Esophagus squamous epithelium (tissue), 5 donors: ENCODE results near the gene FERMT3. TPM values are rescaled to one million over a fixed set of nuclear protein-coding genes. Genes with fewer than 3 reads are reported as not detected.

Source experiments
- DNase-seq: peaks from one replicate; lab custom pipeline; 2025; lab: John Stamatoyannopoulos, UW
- H3K27ac ChIP-seq, 4 donors: fragments of 200-600 bp; sonication (generic); one replicate each; pipeline ENCODE4 v1.5.1; 2016 to 2019; ENCODE audit warnings: mild to moderate bottlenecking in 1 of 4
- H3K27me3 ChIP-seq, 4 donors: fragments of 200-600 bp; sonication (generic); 1 replicate in 3 of 4; 2 replicates in 1 of 4; pipeline versions ENCODE4 v1.5.1 to v1.6.0; 2017 to 2021; ENCODE audit warnings: antibody characterized with exemption in 1 of 4
- H3K36me3 ChIP-seq, 3 donors: fragments of 200-600 bp; sonication (generic); one replicate each; pipeline ENCODE4 v1.5.1; 2016 to 2019
- H3K4me1 ChIP-seq, 3 donors: fragments of 200-600 bp; sonication (generic); one replicate each; pipeline ENCODE4 v1.5.1; 2017 to 2019
- H3K4me3 ChIP-seq, 4 donors: fragments of 200-600 bp; sonication (generic); 1 replicate in 3 of 4; 2 replicates in 1 of 4; pipeline ENCODE4 v1.5.1; 2016 to 2019; ENCODE audit warnings: mild to moderate bottlenecking in 2 of 4, moderate library complexity in 1 of 4
- H3K9me3 ChIP-seq, 3 donors: fragments of 200-600 bp; sonication (generic); one replicate each; pipeline ENCODE4 v1.5.1; 2016 to 2019
- CTCF ChIP-seq, 6 experiments: fragments of 450-650 bp in 4 of 6; fragments of 200-600 bp in 2 of 6; sonication (generic) in 2 of 6; IDR thresholded peaks; one replicate each; pipeline ENCODE4 v1.5.1; 2016 to 2019; ENCODE audit warnings: antibody characterized with exemption in 6 of 6, mild to moderate bottlenecking in 4 of 6, moderate library complexity in 4 of 6
- POLR2A ChIP-seq, 4 donors: fragments of 450-650 bp; IDR thresholded peaks; one replicate each; pipeline ENCODE4 v1.6.1; 2017; ENCODE audit warnings: antibody characterized with exemption in 4 of 4, mild to moderate bottlenecking in 4 of 4, moderate library complexity in 3 of 4
- WGBS, 2 donors: methylation state at CpG; one replicate each; pipeline ENCODE4 v1.1.5; 2018; 5-methylcytosine and 5-hydroxymethylcytosine counted together
- intact Hi-C: fragments of 100-400 bp; cut with DNase I; formaldehyde crosslinking; loops from one replicate; pipeline ENCODE4 v1.15.0; 2022
- total RNA-seq, 4 donors: library from RNA; depleted of rRNA; stranded (reverse); fragments of >200 nt; gene quantifications; one replicate each; pipeline ENCODE4 v1.1.0, GENCODE V29; 2016
- donor health status: DM: yes; HTN: yes; CAD: no.

Gene FERMT3
- total RNA-seq, 4 donors from 2014 or later: 3.8 to 16.9 (median 10.6) TPM

GRCh38 chr11:64240435-64241240, 34.1 kb downstream of the FERMT3 start, which contains the start of gene FKBP2:
Gene FKBP2 (plus strand): TSS chr11:64241095. CDS start chr11:64242388, 1,293 bp downstream.
- 1 to 2% methylated on average over 7 to 23 of the region's 58 CpGs for WGBS, 2 donors
- H3K9me3 ChIP-seq: no peaks in the 10 kb centered on the region
- DNase-seq: peak; percentile 91
- H3K4me3 ChIP-seq: peak within 1 kb of the TSS; percentile 63 to 95 (median 86)
- peaks cover 0 to 60% (median 0%) of the 10 kb centered on the region in 3 donors for H3K36me3 ChIP-seq
- peak within 1 kb of the TSS; percentile 95 to 100 (median 99) for H3K27ac ChIP-seq
- no peaks in the 10 kb centered on the region for H3K27me3 ChIP-seq
- TF ChIP-seq POLR2A (IDR thresholded peaks at IDR 0.05): peak in 3 of 4 donors; percentile 43 to 86 (median 72)
- TF ChIP-seq CTCF (IDR thresholded peaks at IDR 0.05): peak in 2 of 6 experiments; percentile 8 to 24
- H3K4me1 ChIP-seq: peaks cover 68 to 91% (median 70%) of the 10 kb centered on the region in 3 donors
- intact Hi-C loops: no loop called here

DNA sequence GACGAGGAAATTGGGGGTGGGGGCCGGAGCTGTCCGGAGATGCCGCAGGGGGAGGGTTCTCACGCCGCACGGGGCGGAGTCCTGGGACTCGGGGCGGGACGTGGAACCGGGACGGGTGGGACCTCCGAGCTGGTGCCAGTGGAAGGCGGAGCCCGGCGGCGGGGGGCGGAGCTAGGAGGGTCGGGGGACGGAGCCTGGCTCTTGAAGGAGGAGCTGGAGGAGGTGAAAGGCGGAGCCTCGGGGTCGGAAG, 34.6 kb downstream of the FERMT3 start:
- intact Hi-C loops: no loop called here
- DNase-seq: peak; percentile 96
- TF ChIP-seq POLR2A (IDR thresholded peaks at IDR 0.05) (no peak), CTCF (IDR thresholded peaks at IDR 0.05) (no peak)
- Histone ChIP-seq H3K36me3 (peaks cover 0 to 56% (median 0%) of the 10 kb centered on the region in 3 donors), H3K27me3 (no peaks in the 10 kb centered on the region), H3K4me1 (peaks cover 66 to 91% (median 69%) of the 10 kb centered on the region in 3 donors), H3K9me3 (no peaks in the 10 kb centered on the region), H3K4me3 (peak overlapping the region; percentile 63 to 95 (median 86)), H3K27ac (peak overlapping the region; percentile 95 to 100 (median 99))
- 0% methylated on average over 3 to 4 of the region's 24 CpGs for WGBS, 2 donors

- Histone ChIP-seq H3K4me3 (peak overlapping the region; percentile 63 to 95 (median 86)), H3K4me1 (peaks cover 66 to 86% (median 69%) of the 10 kb centered on the region in 3 donors), H3K9me3 (no peaks in the 10 kb centered on the region), H3K36me3 (peaks cover 0 to 51% (median 0%) of the 10 kb centered on the region in 3 donors), H3K27ac (peak overlapping the region; percentile 95 to 100 (median 99)), H3K27me3 (no peaks in the 10 kb centered on the region)
- 0% methylated on average over 1 to 19 of the region's 63 CpGs for WGBS, 2 donors
- DNase-seq: no peak
- intact Hi-C loops: no loop called here
- TF ChIP-seq CTCF (IDR thresholded peaks at IDR 0.05) (no peak), POLR2A (IDR thresholded peaks at IDR 0.05) (peak in 2 of 4 donors; percentile 66 to 84)
These were observed 35.2 kb downstream of the FERMT3 start for GRCh38 chr11:64241491-64242374.

DNA sequence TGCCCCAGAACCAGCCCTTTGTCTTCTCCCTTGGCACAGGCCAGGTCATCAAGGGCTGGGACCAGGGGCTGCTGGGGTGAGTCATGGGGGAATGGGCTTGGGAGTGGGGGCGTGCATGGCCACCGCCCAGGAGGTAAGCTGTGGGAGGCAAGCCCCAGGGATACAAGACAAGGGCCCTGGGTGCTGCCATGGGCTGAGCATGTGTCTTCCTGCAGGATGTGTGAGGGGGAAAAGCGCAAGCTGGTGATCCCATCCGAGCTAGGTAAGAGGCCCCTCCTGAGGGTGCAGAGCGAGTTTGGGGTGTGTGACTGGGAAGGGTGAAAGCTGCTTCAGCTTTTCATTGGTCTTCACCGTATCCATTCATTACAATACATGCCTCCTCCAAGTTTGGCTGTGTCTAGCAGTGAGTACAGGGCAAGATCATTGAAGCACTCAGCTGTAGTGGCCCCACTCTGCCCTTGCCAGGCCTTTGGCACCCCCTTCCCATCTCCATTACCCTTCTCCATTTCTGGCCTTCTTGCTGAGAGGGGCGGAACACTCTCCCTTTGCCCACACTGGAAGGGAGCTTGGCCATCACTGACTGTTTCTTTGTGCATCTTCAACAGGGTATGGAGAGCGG, 36.8 kb downstream of the FERMT3 start:
- peaks cover 63 to 86% (median 64%) of the 10 kb centered on the region in 3 donors for H3K4me1 ChIP-seq
- peak overlapping the region; percentile 42 to 100 (median 96) for H3K27ac ChIP-seq
- no peak for DNase-seq
- TF ChIP-seq POLR2A (IDR thresholded peaks at IDR 0.05) (no peak), CTCF (IDR thresholded peaks at IDR 0.05) (no peak)
- no peaks in the 10 kb centered on the region for H3K9me3 ChIP-seq
- 44 to 47% methylated on average over 2 to 6 of the region's 8 CpGs for WGBS, 2 donors
- peaks cover 0 to 35% (median 0%) of the 10 kb centered on the region in 3 donors for H3K36me3 ChIP-seq
- H3K27me3 ChIP-seq: no peaks in the 10 kb centered on the region
- H3K4me3 ChIP-seq: peak overlapping the region in 1 of 4 donors; percentile 63
- intact Hi-C loops: no loop called here
